Mesenteric fat pad (tissue), 1 donor: Measurements from ENCODE around the gene OSBPL2. TPM values are rescaled to one million over a fixed set of nuclear protein-coding genes. Genes with fewer than 3 reads are reported as not detected.

Experiments used
- DNase-seq: peaks from one replicate; pipeline ENCODE4 v3.0.0-alpha.2; 2020; ENCODE audit warnings: low spot score
- total RNA-seq: library from RNA; stranded (reverse); fragmentation: NEBNext Ultra II Directional; extraction: Animal tissue kit (Norgen Biotek cat#: 25700); gene quantifications from one replicate; pipeline ENCODE4 v1.2.1, GENCODE V29; 2021
- donor health status: DM: yes; HTN: yes; CAD: no.

The OSBPL2 gene
- total RNA-seq, 1 donor from 2014 or later = 38.1 TPM

DNA sequence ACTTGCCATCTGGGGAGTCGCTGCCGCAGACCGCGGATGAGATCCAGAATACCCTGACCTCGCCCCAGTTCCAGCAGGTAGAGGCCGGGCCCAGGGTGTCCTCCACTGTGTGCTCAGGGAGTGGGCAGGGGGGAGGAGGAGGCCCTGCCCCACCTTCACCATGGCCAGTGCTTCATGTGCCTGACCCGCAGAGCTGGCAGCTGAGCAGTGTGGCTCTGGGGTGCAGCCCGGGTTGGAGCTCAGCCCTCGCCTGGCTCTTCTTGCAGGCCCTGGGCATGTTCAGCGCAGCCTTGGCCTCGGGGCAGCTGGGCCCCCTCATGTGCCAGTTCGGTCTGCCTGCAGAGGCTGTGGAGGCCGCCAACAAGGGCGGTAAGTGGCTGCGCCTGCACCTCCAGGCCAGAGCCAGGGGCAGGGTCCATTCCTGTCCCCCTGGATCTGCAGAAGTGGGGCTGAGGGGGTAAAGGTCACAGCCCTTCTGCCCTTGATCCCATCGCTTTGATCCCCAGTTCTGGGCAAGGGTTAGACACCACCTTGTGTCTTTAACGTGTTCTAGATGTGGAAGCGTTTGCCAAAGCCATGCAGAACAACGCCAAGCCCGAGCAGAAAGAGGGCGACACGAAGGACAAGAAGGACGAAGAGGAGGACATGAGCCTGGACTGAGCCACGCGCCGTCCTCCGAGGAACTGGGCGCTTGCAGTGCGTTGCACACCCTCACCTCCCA, 69.9 kb downstream of the OSBPL2 start:
- no peak for DNase-seq

DNA sequence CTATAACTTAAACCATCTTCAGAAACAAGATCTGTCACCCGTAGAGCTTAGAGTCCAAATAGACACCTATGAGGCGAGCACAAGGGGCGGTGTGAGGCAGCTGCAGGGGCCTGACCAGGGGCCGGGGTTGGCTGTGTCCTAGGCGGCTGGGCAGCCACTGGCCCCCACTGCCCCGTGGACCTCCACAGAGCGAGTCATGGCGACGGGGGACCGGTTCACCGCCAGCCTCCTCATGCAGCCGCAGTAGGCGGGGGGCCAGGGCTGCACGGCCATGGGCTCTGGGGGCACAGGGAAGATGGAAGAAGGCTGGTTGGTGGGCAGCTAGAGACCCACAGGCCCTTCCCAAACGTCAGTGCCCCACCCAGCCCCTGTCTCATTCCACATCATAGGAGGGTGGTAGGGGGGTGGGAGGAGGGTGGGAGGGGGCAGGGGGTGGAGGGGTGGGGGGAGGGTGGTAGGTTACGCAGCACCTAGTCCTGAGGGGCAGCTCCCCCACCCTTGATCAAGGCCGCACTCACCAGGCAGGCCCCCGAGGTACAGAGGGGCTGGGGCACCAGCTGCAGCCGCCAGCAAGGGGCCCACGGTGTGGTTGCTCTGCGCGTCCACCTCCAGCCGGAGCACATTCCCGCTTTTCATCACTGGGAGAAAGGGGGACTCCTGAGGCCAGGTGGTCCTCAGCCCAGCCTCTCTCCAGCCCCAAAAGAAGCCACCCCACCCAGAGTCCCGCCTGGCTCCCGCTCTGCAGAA, 71.0 kb downstream of the OSBPL2 start:
- DNase-seq = no peak

GRCh38 chr20:62309947-62310756, 71.8 kb downstream of the OSBPL2 start:
- no peak for DNase-seq

DNA sequence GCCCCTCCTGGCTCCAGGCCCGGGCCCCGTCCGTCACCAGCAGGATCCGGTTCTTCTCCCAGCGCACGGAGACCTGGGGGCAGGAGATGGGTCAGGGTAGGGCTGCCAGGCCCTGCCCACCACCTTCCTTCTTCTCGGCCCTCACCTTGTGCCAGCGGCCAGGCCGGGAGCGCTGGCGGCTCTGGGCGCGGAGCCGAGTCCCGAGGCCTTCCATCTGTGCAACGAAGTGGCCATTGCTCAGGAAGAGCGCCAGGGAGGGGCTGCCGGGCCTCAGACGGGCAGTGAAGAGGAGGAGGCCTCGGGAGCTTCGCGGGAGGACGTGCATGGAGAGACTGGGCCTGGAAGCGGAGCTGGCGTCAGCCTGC, 72.4 kb downstream of the OSBPL2 start:
- no peak for DNase-seq

DNA sequence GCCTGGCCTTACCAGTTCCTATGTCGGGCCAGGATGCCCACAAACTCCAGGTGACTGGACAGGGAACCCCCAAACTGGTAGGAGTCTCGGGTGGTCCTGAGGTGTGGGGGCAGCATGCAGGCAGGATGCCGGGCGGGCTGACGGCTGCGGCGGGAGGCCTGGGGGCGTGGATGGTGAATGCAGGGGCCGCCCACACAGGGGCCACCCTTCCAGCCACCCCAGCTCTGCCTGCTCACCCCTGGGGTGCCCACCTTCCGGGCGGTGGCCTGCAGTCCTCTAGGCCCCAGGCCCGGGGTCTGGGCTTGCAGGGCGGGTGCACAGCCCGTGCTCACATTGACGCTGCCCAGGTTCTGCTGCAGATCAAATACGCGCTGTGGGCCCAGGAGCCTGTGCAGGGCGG, 72.8 kb downstream of the OSBPL2 start:
- DNase-seq = no peak

DNA sequence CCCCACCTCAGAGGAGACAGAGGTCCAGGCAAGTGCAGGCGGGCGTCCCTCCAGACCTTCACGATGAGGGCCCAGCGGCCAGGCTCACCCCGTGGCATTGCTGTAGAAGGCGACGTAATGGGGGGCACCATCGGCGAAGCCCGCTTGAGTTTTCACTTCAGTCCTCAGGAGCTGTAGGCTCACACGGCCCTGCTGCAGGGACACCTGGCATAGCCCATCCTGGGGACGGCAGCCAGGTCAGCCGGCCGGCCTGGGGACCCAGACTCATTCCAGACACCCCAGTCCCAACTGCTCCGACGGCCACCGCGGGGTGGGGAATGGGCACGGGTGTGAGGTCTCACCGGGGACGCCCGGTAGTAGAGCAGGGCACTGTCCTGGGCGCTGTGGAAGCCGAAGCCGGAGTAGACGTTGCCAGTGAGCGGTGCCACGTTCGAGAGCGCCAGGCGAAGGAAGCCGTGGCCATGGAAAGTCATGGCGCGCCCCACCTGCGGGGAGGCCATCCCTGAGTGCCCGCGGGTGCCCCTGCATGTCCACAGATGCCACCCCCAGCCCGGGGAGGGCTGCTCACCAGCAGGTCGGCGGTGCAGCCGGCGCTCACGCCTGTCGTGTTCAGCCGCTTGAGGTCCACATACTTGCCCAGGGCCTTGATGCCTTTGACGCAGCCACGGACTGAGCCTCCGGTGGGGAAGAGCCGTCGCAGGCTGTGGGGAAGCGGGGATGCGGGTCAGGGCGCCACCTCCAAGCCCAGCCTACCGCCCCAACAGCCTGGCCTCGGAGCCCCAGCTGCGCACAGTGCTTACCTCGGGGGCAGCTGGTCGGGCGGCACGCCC, 73.7 kb downstream of the OSBPL2 start:
- DNase-seq = no peak

DNA sequence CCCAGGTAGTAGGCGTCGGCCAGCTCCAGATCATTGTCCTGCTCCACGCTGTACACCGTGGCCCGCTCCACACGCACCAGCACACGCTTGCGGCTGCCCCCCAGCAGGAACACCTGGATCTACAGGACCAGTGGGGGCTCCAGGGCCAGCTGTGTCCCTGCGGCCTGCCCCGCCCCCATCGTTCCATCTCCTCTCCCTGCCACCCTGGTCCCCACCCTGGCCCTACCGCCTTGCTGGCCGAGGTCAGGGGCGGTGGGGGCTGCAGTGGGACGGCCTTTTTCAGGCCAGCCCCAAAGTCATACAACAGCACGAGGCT, 74.3 kb downstream of the OSBPL2 start:
- no peak for DNase-seq

GRCh38 chr20:62313021-62313420, 74.7 kb downstream of the OSBPL2 start:
- DNase-seq = no peak

DNA sequence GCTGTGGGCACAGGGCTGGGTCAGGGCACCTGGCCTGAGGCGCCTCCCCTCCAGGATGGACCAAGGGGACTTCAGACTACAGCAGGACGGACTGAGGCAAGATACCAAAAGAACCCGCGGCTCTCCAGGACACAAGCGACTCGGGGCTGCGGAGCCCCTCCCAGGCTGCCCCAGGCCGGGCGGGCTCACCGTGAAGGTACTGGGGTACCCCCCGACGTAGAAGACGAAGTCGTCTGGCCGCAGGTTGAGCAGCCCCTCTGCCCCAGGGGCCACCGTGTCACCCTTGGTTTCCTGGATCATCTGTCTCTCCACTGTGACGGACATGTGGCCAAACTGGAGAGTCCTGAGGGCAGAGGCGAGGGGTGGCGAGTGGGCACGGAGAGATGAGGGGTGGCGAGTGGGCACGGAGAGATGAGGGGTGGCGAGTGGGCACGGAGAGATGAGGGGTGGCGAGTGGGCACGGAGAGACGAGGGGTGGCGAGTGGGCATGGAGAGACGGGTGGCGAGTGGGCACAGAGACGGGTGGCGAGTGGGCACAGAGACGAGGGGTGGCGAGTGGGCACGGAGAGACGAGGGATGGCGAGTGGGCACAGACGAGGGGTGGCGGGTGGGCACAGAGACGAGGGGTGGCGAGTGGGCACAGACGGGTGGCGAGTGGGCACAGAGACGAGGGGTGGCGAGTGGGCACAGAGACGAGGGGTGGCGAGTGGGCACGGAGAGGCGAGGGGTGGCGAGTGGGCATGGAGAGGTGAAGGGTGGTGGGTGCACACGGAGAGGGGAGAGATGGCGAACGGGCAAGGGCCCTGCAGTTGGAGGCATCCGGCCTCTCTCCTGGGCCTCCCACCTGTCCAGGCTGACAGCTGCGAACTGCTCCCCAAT, 75.4 kb downstream of the OSBPL2 start:
- DNase-seq = no peak

- no peak for DNase-seq
Measured at GRCh38 chr20:62314339-62314638, 76.0 kb downstream of the OSBPL2 start.

GRCh38 chr20:62314711-62315302, 76.5 kb downstream of the OSBPL2 start:
- no peak for DNase-seq

- DNase-seq = no peak
Measured at GRCh38 chr20:62315773-62316172, 77.5 kb downstream of the OSBPL2 start.

DNA sequence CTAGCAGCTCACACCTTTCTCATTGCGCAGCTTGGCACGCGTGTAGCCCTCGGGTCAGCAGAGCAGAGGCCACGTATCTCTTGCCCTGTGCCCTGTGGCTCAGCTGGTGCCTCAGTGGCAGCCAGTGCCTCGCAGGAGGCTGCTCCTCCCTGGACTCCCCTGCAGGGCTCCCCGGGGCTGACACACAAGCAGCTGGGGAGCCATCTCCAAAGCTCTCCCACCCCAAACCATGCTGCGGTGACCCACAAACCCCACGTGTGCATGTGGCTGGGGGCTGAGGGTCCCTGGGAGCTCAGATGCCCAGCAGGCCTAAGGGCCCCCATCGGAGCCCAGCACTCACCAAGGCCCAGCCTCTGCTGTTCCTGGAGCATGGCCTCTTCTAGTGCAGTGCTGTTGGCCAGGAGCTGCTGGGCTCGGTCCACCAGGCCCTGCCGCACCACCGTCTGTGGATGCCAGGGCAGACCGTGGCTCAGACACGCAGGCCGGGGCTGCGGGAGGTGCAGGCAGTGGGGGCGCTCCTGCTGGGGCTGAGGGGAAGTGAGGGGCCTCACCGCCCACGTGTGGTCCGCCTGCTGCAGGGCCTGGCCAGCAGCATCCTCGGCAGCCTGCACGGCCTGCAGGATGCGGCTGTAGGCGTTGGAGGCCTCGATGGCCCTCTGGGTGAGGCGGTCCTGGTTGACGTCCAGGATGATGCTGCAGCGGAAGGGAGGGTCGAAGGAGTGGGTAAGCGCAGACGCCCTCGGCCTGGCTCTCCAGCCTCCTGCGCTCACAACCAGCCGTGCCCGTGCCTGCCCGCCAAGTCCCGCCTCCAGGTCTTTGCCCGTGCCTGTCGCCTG, 78.2 kb downstream of the OSBPL2 start:
- DNase-seq = no peak

GRCh38 chr20:62317167-62317655, 78.9 kb downstream of the OSBPL2 start:
- DNase-seq = no peak

DNA sequence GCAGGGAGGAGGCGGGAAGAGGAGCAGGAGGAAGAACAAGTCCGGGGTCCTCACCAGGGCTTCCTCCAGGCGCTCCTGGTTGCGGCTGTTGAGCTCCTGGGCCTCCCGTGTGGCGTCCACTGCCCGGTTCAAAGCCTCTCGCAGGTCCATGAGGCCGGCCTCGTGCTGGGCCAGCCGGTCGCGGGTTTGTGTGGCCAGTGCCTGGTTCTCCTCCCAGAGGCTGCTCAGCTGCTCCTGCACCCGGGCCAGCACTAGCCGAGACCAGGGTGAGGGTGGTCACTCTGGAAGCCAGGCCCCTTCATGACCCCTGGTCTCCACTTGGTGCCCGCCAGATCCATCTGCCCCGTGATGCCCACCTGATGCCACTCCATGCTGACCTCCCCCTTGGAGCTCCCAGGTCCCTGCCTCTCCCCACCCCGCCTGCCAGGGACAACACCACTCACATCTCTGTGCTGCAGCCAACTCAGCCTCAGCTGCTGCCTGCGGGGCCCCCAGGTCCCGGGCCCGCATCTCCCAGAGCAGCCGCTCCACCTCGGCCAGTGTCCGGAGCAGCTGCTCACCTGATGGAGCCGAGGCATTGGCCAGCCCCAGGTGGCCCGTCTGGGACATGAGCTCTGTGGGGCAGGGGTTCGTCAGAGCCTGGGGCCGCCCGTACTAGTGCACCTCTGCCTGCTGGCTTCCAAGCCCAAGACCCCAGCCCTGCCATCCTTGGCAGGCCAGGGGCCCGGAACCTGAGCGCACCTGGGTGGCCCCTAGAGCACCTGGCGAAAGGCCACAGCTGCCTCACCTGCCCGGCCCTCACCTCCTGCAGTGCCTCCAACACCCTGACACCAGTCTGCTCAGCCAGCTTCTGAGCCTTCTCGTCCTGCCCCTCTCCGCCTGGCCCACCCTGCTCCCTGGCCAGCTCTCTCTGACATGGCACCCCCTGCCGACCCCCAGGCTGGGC, 80.4 kb downstream of the OSBPL2 start:
- no peak for DNase-seq

DNA sequence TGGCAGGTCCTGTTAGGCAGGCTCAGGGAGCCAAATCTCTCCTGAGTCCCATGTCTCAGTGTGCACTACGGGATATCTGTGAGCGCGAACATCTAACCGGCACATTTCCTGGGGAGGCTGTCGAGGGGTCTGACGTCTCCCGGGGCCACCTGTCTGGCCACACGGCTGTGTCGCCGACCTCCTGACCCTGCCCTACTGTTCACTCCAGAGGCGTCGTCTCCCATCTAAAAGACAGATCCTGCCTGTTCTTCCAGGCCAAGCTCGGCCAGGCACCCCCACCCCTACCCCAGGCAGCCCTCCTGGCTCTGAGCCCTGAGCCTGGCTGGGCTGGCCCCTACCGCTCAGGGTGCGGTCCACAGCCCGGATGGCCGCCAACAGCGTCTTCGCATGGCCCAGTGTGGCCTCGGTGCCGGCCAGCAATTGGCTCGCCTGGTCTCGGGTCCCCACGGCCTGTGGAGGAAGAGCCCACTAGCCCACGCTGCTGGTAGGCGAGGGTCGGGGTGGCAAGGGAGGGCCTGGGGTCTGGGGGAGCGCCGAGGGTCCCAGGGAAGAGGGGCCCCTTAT, 81.1 kb downstream of the OSBPL2 start:
- DNase-seq = no peak

DNA sequence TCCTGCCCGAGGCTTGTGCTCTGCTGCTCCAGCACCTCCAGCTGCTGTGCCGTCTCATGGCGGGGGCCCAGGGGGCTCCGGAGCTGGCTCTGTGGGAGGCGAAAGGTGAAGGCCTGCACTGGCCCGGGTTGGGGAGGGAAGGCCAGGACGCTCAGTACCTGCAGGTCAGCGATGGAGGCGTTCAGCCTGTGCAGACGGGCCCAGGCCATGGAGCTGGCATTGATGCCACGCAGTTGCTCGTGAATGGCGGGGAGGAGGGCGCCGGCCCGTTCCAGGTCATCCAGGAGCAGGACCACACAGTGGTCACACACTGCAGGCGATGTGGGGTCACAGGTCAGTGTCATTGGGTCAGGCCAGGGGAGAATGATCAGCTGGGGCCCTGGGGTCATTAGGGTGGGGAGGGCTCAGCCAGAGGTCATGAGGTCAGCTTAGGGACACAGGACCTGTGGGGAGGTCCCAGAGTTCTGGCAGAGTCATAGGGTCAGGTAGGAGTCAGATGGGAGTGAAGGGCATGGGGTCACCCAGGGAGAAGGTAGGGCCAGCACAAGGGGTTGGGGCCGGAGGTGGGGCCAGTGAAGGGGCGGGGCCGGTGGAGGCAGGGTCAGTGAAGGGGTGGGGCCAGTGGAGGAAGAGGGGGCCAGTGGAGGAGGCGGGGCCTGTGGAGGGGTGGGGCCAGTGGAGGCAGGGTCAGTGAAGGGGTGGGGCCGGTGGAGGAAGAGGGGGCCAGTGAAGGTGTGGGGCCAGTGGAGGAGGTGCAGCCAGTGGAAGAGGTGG, 82.4 kb downstream of the OSBPL2 start:
- no peak for DNase-seq
